Small intestine (tissue), 7 donors: ENCODE measurements around the gene MRGPRX4. TPM values are rescaled to one million over a fixed set of nuclear protein-coding genes. Genes with fewer than 3 reads are reported as not detected.

Experiments used
- DNase-seq, 2 donors: peaks; one replicate each; pipeline versions ENCODE4 v3.0.0 to v3.0.0-alpha.2; 2013
- FAIRE-seq: peaks from 2 replicates; lab custom pipeline; 2012; peaks lifted over from hg19 to GRCh38; lab: Jason Lieb, UNC
- H3K27ac ChIP-seq, 3 donors: one replicate each; pipeline ENCODE4 v1.5.1; 2013; ENCODE audit warnings: low read length in 2 of 3, mild to moderate bottlenecking in 2 of 3, control low read depth in 1 of 3, inconsistent platforms in 1 of 3, low read depth in 1 of 3, moderate library complexity in 1 of 3
- H3K27me3 ChIP-seq, 3 donors: one replicate each; pipeline ENCODE4 v1.6.1; 2013; ENCODE audit warnings: low read length in 3 of 3, inconsistent platforms in 1 of 3; ENCODE audit not compliant: control insufficient read depth in 3 of 3, insufficient read depth in 3 of 3
- H3K36me3 ChIP-seq, 3 donors: one replicate each; pipeline ENCODE4 v1.6.1; 2013; ENCODE audit warnings: low read length in 3 of 3, inconsistent platforms in 1 of 3, low read depth in 1 of 3, mild to moderate bottlenecking in 1 of 3, moderate library complexity in 1 of 3; ENCODE audit not compliant: control insufficient read depth in 3 of 3, insufficient read depth in 2 of 3
- H3K4me1 ChIP-seq, 3 donors: one replicate each; pipeline ENCODE4 v1.6.1; 2013; ENCODE audit warnings: low read length in 2 of 3, inconsistent platforms in 1 of 3, low read depth in 1 of 3, mild to moderate bottlenecking in 1 of 3, moderate library complexity in 1 of 3; ENCODE audit not compliant: control insufficient read depth in 3 of 3, insufficient read depth in 2 of 3
- H3K4me3 ChIP-seq, 3 donors: one replicate each; pipeline ENCODE4 v1.5.1; 2013; ENCODE audit warnings: low read length in 3 of 3, control low read depth in 1 of 3, inconsistent platforms in 1 of 3, low read depth in 1 of 3, mild to moderate bottlenecking in 1 of 3, moderate library complexity in 1 of 3
- H3K9me3 ChIP-seq, 2 donors: one replicate each; pipeline ENCODE4 v1.6.1; 2013; ENCODE audit warnings: low read depth in 1 of 2, low read length in 1 of 2; ENCODE audit not compliant: control insufficient read depth in 2 of 2, insufficient read depth in 1 of 2
- WGBS, 3 donors: extraction: QIAGEN DNeasy Blood & Tissue Kit; methylation state at CpG; one replicate each; pipeline ENCODE4 v1.1.7; 2013; 5-methylcytosine and 5-hydroxymethylcytosine counted together
- polyA plus RNA-seq, 4 donors: library from polyadenylated mRNA; stranded (reverse) in 3 of 4; unstranded in 1 of 4; fragments of 200-250 nt in 3 of 4; fragments of 120-200 nt in 1 of 4; gene quantifications; one replicate each; pipeline versions ENCODE4 v1.2.1 to v1.2.3, GENCODE V29; 2013
- donor health status: healthy with polysubstance abuse.
- donor health status: control.
- donor health status: control.
- donor health status: Bipolar disorder and iron deficiency.
- donor health status: healthy.

Gene MRGPRX4
- polyA plus RNA-seq, 4 donors = not detected

GRCh38 chr11:18222814-18223421 is 50.3 kb downstream of the MRGPRX4 start:
- Histone ChIP-seq H3K4me1 (no peaks in the 10 kb centered on the region), H3K9me3 (no peaks in the 10 kb centered on the region), H3K27me3 (peaks cover 0 to 6% (median 0%) of the 10 kb centered on the region in 3 donors), H3K27ac (no peak overlapping the region), H3K4me3 (no peak overlapping the region), H3K36me3 (no peaks in the 10 kb centered on the region)
- DNase-seq (no peak), FAIRE-seq (no peak)
- 84 to 97% (median 91%) methylated on average over 3 of the region's 3 CpGs for WGBS, 3 donors

Other genes starting within 250 kb of the MRGPRX4 start
- gene SERGEF, start 159.8 kb upstream of the MRGPRX4 start, polyA plus RNA-seq = 10 to 100 TPM; 19.2 to 31.1 (median 27.0) TPM
- 10 to 100 TPM in 1 of 4 donors, 1 to 10 TPM in 3; 1.3 to 45.3 (median 2.5) TPM for gene TPH1, start 126.6 kb upstream of the MRGPRX4 start, polyA plus RNA-seq
- 10 to 100 TPM in 3 of 4 donors, 1 to 10 TPM in 1; 10.0 to 21.9 (median 12.1) TPM for gene SAAL1, start 66.8 kb upstream of the MRGPRX4 start, polyA plus RNA-seq
- not detected for gene MRGPRX3, start 40.3 kb upstream of the MRGPRX4 start, polyA plus RNA-seq
- under 1 TPM in 1 of 4 donors, not detected in 3; 0.15 TPM for gene SAA4, start 64.0 kb downstream of the MRGPRX4 start, polyA plus RNA-seq
- 1 to 10 TPM in 3 of 4 donors, not detected in 1; 1.1 to 9.2 (median 4.9) TPM for gene SAA2, start 75.8 kb downstream of the MRGPRX4 start, polyA plus RNA-seq
- gene SAA1, start 93.4 kb downstream of the MRGPRX4 start, polyA plus RNA-seq = 10 to 100 TPM in 1 of 4 donors, 1 to 10 TPM in 2, not detected in 1; 3.0 to 64.0 (median 9.8) TPM
- 10 to 100 TPM in 3 of 4 donors, 1 to 10 TPM in 1; 9.0 to 25.0 (median 12.5) TPM for gene HPS5, start 149.3 kb downstream of the MRGPRX4 start, polyA plus RNA-seq
- gene GTF2H1, start 149.7 kb downstream of the MRGPRX4 start, polyA plus RNA-seq = 10 to 100 TPM; 23.1 to 65.7 (median 27.3) TPM
- 100 to 1,000 TPM; 349 to 825 (median 616) TPM for gene LDHA, start 221.7 kb downstream of the MRGPRX4 start, polyA plus RNA-seq
- 1 to 10 TPM in 2 of 4 donors, under 1 TPM in 2; 0.06 to 5.1 (median 2.5) TPM for gene LDHC, start 239.5 kb downstream of the MRGPRX4 start, polyA plus RNA-seq